Myocyte (in vitro differentiated cells): ENCODE measurements around the gene BTBD17. TPM values are rescaled to one million over a fixed set of nuclear protein-coding genes. Genes with fewer than 3 reads are reported as not detected.
A peak's percentile ranks its signal among the peaks of the same experiment; 100 is the strongest.

Source experiments
- DNase-seq: peaks from one replicate; pipeline ENCODE4 v3.0.0-alpha.2; 2012; ENCODE audit warnings: low read depth
- total RNA-seq: library from RNA; depleted of rRNA; stranded (reverse); fragments of >200 nt; gene quantifications from 2 replicates; pipeline ENCODE4 v1.2.3, GENCODE V29; 2014

Gene BTBD17
- total RNA-seq, 1 donor from 2014 or later = not detected

DNA sequence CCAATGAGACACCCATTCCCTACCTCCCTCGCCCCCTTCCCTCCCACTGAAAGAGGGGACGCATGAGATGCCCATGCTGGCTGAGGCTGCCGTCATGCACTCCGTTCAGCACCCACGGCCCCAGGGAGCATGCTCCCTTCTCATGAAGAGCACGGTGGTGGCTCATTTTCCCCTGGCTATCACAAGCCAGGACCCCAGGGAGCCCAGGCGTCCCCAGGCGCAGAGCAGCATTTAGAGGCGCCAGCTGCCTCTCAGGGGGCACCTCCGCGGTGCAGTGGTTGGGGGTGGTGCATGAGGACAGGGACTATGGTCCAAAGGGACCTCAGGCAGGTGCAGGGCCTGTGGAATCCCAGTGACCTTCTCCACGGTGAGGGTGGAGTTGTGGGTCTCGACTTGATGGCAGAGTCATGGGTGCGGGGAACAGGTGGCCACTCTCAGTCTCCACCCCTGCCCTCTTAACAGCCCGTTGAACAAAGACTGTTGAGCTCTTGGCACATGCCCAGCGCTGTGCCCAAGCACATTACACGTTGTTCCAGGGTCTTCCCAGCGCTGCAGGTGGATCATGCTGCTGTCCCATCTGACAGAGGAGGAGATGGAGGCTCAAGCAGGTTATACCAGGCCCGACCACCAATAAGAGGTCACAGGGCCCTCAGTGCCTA, 22.0 kb downstream of the BTBD17 start:
- no peak for DNase-seq

DNA sequence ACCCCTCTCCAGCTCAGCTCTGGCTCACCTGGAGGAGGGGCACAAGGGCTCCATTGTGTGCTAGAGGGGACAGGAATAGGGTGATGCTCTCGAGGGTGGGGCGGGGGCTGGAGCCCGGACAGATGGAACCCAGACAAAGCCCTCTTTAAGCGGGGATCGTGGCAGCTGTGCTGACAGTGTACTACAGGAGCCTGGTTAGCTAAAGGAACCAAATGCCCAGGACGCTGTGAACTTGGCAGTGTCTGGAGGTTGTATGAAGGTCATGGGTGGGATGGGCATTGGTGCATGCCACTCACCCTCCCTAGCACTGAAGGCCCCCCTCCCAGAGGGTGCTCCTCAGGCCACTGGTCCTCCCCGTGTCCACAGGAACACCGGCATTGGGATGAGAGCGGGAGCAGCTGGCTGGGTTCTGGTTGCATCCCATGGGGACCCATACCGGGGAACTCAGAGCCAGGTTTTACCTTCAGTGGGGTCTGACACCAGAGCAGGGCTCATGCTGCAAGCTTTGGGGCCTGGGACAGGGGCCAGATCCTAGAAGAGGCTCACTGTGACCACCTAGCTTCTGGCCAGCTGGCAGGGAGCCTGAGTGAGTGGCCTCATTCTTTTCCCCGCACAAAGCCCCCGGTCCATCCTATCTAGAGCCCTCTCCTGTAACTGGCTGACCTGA, 23.7 kb downstream of the BTBD17 start:
- DNase-seq = no peak

DNA sequence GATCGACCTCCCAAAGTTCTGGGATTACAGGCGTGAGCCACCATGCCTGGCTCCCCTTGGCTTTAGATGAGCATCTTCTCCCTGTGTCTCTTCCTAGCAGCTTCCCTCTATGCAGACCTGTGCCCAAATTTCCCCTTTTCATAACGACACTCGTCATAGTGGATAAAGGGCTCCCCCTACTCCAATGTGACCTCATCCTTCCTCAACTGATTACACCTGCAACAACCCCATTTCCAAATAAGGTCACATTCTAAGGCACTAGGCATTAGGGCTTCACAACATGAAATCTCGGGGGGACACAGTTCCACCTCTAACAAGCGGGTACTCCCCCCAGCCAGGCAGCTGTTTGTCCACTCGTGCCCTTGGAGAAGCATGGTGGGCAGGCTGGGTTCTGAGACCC, 25.4 kb downstream of the BTBD17 start:
- no peak for DNase-seq

DNA sequence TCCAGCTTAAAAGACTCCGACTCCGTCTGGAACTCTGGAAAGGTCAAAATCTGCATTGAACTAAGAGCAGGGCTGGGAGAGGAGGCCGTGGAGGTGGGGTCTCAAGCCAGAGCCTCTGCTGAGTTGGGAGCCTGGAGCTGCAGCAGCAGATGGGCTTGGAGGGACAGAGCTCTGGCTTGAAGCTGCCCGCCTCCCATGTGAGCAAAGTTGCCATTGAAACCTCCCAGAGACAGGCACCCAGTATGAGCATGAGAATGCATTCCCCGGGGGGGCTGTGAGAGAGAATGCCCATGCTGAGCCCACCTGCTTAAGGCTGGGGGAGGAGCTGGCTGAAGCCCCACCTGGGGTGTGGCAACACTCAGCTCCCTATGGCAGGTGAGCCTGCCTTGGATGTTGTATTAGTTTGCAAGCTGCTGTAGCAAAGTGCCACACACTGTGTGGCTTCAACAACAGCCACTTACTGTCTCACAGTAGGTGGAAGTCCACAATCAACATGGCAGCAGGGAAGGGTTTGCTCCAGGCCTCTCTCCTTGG, 26.1 kb downstream of the BTBD17 start:
- no peak for DNase-seq

DNA sequence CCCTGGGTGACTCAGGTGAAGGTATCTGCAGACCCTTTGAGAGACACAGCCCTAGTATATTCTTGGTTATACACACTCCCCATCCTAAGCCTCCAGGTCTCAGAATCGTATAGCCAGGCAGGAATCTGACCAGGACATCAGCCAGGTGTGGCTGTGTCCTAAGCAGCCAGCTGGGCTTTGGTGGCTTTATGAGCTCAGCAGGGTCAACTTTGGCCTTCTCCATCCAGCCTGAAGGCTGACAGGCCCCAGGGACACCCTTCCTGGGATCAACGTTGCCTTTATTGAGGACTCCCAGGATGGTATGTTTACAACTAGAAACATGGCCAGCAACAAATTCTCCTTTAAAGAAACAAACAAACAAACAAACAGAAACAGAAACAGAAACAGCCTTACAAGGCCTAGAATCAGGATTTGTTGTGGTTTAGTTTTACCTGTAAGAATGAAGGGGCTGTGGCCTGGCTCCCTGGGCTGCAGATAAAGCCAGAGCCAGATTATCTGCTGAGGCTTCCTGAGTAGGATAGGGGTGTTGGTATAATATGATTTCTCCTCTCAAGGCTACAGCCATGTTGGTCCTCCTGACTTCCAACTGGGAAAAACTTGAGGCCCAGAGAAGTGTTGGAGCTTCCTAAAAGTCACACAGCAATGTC, 27.2 kb downstream of the BTBD17 start:
- DNase-seq = peak; percentile 1

DNA sequence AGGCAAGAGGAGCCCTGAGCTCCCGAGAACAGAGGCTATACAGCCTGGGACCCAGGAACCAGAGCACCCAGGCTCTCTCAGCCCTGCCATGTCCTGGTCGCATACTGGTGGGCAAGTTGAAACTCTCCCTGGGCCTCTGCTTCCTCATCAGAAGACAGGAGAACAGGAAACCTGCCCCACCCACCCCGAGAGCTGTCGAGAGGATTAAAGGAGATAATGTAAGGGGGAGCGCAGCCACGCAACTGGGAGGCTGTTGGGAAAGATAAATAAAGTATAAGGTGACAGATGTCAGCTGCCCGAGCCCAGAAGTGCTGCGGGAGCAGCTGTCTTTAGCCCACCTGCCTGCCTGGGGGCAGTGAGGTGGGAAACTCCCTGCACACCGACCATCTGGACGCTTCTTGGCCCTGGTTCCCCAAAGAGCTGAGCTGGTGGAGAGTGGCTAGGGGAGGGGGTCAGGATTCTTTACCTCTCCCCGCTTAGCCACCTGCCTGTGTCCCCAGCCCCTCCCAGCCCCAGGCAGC, 28.8 kb downstream of the BTBD17 start:
- DNase-seq = no peak

DNA sequence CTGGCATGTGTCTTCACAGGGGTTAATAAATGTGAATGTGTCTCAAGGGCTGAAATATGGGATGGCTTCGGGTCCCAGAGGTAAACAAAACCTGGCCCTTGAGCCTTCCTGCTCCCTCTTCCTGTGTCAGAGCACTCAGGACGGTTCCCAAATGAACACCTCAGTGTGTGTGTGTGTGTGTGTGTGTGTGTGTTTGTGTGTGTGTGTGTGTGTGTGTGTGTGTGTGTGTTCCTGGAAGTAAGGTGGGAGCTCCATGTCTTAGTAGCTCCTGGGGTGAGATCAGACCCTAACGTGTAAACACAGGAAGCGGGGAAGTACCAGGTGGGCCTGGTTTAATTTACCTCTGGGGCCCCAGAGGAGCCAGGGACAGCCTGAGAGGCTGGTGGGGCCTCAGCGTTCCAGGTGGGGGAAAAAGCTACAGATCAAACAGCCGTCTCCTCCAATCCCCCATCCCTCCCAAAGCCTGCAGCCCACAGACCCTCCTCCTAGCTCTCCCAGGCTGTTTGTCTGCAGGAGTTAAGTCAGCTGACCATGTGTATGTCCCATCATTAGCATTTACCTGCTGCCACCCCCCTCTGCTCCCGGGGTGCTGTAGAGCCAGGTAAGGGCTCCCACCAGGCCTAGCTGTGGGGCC, 29.5 kb downstream of the BTBD17 start:
- DNase-seq = no peak

DNA sequence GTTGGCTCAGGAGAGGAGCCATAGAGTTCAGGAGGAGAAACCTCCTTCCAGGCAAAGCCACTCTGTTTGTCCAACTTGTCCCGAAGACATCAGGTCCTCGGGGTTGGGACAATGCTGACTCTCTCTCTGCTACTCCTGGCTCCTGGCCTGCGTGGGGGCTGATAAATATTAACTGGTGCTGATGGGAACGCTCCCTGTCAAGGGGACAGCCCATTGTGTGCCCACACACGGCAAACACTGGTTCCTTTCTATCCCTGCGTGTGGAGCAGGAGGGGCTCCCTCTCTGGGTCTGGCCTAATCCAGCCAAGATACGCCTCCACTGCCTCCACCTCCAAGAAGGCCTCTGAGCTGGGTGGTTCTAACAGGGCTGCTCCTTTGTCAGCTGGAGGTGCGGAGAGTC, 31.2 kb downstream of the BTBD17 start:
- DNase-seq = no peak

DNA sequence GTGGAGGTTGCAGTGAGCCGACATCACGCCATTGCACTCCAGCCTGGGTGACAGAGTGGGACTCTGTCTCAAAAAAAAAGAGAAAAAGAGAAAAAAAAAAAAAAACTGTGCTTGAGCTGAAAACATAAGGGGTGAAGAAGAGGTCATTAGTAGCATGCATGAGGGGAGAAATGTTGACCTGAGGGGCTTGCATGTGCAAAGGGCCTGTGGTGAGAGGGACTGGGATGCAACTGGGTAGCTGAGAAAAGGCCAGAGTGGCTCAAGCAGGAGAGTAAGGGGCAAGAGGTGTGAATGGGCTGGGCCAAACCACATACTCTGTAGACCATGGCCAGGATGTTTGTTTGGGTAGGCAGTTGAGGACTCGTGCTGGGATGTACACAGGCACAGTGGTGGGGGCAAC, 32.3 kb downstream of the BTBD17 start:
- no peak for DNase-seq

DNA sequence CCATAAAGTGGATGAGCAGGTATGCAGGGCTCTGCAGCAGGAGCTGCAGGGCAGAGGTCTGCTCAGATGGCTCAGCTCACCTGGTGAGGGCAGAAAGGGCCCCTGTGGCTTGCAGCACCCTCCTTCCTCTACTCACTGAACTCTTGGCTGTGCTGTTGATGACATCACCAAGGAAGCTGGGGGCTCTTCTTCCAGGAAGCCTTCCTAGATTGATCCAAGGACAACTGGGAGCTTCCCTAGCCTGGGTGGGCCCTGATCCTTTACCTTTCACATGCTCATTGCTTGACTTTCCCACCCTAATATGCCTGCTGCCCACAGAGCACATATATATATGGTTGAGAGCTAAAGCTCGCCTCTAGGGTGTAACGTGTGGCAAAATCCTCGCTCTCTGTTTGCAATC, 33.2 kb downstream of the BTBD17 start:
- DNase-seq = no peak

DNA sequence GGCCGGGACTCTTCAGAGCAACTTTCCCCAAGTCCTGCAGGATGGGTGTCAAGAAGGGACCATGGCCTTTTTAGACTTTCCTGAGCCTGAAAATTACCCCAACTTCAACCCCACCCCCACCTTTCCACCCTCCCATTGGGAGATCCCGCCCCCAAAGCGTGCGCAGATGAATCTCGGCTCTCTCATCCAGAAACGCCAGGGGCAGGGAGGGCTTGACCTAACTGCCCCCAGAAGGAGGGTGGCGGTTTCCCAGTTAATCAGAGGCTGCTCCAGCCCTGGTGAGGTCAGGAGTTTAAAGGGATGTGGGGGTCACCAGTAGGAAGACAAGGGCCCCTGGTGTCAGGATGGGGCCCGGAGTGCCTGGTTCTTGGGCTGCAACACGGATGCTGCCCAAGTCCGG, 35.2 kb downstream of the BTBD17 start:
- DNase-seq = no peak

DNA sequence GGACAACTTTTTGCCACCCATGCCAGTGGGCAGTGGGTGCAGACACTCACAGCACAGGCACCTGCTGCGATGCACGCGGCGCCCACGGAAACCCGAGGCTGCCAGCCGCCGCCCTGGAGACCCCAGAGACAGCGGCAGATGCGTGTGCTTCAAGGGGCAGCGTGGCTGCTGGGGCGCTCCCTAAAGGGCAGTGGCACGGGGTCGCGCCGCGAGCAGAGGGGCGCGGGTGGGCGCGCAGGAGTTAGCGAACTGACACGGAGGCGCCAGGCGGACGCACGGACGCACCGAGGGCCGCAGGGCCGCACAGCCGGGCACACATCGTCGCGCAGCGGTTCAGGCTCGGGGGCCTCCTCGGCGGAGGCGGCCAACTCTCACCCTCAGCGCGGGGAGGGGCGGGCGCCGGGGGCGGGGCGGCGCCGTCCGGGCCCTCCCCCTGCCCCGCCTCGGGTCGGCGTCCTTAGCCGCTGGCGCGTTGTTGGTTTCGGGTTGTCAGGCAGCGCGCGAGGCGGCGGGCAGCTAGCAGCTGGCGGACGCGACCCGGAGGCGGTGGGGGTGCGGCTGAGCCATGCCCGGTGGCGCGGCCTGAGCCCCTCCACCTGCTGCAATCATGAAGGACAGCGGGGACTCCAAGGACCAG, 35.8 kb downstream of the BTBD17 start, which contains the start of gene KIF19:
Gene KIF19, plus strand, starts transcription at position 484 of the 637 bp plus-strand sequence. Its CDS starts 124 bp downstream, at position 608.
- DNase-seq = no peak

DNA sequence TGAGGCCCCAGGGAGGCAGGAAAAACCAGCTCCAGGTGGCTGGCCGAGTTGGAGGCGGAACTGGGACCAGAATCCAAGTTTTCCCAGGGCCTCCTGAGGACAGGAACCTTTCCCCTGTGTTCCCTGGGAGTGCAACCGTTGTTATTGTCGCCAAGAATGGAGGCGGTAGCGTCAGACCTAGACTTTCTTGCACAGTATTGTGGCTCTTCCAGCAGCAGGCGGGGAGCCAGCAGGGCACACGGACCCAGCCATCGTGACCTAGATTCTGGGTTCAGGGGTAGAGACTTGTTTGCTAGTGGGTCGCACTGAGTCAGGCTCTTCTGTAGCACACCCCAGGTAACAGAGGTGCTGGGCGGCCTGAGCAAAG, 36.3 kb downstream of the BTBD17 start:
- DNase-seq = no peak

DNA sequence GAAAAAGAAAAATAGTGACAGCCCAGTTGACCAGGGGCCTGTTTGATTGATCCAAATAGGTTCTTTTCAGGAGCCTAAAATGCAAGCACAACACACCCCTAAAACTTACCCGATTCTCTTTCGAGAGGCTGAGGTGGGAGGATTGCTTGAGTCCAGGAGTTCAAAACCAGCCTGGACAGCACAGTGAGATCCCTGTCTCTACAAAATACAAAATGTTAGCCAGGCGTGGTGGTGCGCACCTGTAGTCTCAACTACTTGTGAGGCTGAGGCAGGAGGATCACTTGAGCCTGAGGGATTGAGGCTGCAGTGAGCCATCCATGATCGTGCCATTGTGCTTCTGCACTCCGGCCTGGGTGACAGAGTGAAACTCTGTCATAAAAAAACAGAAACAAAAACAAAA, 37.1 kb downstream of the BTBD17 start:
- DNase-seq = no peak

DNA sequence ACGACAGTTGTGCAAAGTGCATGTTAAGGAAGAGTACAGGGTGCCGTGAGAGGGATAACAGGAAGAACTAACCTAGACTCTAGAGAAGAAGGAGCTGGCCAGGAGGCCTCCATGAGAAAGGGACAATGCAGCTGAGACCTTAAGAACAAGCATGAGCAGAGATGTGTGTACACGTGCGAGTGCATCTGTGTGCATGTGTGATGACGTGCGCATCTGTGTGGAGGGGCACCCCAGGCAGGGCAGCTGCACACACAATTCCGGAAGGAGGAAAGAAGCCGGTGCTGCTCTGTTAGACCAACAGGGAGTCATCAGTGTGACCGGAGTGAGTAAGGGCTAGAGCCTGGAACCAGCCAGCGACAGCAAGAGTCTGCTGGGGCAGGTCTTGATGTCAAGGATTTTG, 43.3 kb downstream of the BTBD17 start:
- DNase-seq = no peak

DNA sequence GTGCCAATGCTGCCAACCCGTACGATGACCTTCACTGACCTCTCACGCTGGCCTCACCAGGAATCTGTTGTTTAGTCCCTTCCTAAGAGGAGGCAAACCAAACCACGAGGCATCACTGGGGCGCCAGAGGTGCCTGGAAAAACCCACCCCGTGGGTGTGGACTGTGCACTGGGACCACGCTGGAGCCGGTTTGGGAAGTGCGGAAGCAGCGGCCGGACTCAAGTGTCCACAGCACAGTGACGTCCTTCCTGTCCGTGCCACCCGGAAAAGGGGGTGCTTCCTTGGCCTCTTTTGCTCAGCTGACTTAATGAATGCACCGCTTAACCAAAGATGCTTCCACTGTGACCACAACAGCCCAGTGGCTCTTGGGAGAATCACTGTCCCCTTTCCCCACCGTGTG, 44.6 kb downstream of the BTBD17 start:
- DNase-seq = no peak

DNA sequence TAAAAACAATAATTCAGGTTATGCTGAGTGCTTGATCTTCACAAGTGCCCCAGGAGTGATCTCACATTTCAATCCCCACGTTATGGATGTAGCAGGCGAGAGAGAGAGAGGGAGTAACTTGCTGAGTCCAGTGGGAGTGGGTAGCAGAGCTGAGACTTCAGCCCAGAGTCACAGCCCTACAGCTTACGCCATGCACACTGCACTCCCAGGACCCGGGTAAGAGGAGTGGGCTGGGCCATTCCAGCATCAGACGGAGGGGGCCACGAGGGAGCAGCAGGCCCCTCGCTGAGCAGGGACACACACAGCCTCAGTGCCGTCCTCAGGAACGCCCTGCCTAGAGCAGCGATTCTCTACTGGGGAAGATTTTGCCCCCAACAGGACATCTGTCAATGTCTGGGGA, 45.4 kb downstream of the BTBD17 start:
- DNase-seq = no peak

DNA sequence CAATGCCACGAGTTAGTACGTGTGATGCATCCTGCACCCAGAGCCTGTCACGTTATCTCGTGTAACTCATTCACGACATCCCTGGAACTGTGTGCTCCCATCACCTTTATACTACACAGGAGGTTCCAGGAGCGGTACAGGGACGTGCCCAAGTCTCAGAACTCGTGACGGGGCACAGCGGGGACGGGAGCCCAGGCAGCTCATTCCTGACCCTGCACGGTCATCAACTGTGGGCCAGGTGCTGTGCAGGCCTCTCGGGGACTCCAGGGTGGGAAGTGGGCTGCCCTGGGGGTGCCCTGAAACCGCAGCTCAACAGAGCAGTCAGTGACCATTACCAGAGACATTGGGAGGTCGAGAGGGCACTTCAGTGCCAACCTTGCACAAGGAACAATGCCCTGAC, 46.8 kb downstream of the BTBD17 start:
- no peak for DNase-seq

DNA sequence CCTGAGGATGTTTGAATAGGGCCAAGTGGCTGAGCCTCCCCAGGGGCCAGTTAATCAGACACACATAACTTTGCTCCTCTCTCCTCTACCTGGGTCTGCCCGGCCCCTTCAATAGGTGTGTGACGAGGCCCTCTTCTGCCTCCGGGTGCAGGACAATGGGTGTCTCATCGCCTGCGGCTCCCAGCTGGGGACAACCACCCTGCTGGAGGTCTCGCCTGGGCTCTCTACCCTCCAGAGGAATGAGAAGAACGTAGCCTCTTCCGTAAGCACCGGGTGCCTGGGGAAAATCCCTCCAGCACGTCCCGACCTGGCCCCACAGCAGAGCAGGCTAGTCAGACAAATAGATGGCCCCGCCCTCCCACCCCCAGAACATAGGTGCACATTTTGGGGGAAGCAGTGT, 51.8 kb downstream of the BTBD17 start:
- no peak for DNase-seq

DNA sequence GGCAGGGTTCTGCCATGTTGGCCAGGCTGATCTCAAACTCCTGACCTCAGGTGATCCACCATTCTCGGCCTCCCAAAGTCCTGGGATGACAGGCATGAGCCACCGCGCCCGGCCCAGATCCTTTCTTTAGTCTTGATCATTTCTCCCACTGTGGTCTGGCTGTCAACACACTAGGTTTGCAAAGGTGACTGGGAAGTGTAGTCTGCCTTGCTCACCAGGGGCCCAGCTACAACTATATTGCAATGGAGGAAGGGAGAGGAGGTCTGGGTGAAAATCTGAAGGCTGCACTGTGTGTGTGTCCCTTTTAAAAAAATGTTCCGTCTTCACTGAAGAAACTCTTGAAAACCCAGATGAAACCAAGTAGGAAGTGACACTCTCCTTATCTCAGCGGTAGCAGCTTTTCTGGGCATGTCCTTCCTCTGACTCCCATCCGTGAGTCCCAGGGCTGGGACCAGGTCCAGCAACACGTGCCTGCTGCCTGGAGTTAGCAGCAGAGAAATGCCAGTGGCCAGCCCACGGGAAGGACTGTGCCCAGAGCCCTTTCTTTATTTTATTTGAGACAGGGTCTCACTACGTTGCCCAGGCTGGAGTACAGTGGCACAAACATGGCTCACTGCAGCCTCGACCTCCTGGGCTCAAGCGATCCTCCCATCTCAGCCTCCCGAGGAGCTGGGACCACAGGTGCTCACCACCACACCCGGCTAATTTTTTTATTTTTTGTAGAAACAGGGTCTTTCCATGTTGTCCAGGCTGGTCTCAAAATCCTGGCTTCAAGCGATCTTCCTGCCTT, 53.5 kb downstream of the BTBD17 start:
- DNase-seq = no peak
